Endometrial microvascular endothelial cells (primary cell): ENCODE measurements around the gene NHERF2. TPM values are rescaled to one million over a fixed set of nuclear protein-coding genes. Genes with fewer than 3 reads are reported as not detected.

Experiments used
- in situ Hi-C: cut with HindIII; loops from 2 replicates; pipeline ENCODE4 v1.10.0; 2017; ENCODE audit warnings: low sequenced_read_pairs, low pct_unique_long_range_greater_than_20kb; ENCODE audit errors: inconsistent ontology term
- total RNA-seq: library from RNA; depleted of rRNA; stranded (reverse); fragments of >200 nt; gene quantifications from one replicate; pipeline ENCODE4 v1.2.3, GENCODE V29; 2015; ENCODE audit errors: inconsistent ontology term

The NHERF2 gene
- total RNA-seq, 1 donor from 2014 or later: 194 TPM

GRCh38 chr16:2045965-2046892 is 19.5 kb downstream of the NHERF2 start:
- in situ Hi-C loops: loop anchor here (25.0 kb wide), 1 partner anchor 116 kb away; the partner anchor contains the start of gene TRAF7

- in situ Hi-C loops: loop anchor here (25.0 kb wide), 1 partner anchor 115 kb away; the partner anchor contains the start of gene TRAF7
These were observed 20.2 kb downstream of the NHERF2 start for GRCh38 chr16:2046893-2047329.

- in situ Hi-C loops: loop anchor here (25.0 kb wide), 1 partner anchor 115 kb away; the partner anchor contains the start of gene TRAF7
These were observed 20.8 kb downstream of the NHERF2 start, which contains the start of the genes NTHL1 and TSC2 for GRCh38 chr16:2047330-2048115. Gene NTHL1 (minus strand): TSS chr16:2047834. CDS start chr16:2047823, 11 bp downstream. Gene TSC2 (plus strand): TSS chr16:2047985. CDS start chr16:2048616, 631 bp downstream.

- in situ Hi-C loops: loop anchor here (25.0 kb wide), 1 partner anchor 114 kb away; the partner anchor contains the start of gene TRAF7
These were observed 21.4 kb downstream of the NHERF2 start for GRCh38 chr16:2048116-2048543.

- in situ Hi-C loops: no loop called here
These were observed 26.5 kb downstream of the NHERF2 start for GRCh38 chr16:2053211-2053610.

GRCh38 chr16:2053897-2054296 is 27.2 kb downstream of the NHERF2 start:
- in situ Hi-C loops: no loop called here

- in situ Hi-C loops: no loop called here
These were observed 28.0 kb downstream of the NHERF2 start for GRCh38 chr16:2054543-2055245.

- in situ Hi-C loops: no loop called here
These were observed 29.4 kb downstream of the NHERF2 start for GRCh38 chr16:2056077-2056476.

- in situ Hi-C loops: no loop called here
These were observed 30.1 kb downstream of the NHERF2 start for GRCh38 chr16:2056681-2057407.

- in situ Hi-C loops: no loop called here
These were observed 30.7 kb downstream of the NHERF2 start for GRCh38 chr16:2057438-2057837.

GRCh38 chr16:2058420-2058819 is 31.7 kb downstream of the NHERF2 start:
- in situ Hi-C loops: no loop called here

GRCh38 chr16:2058872-2059271 is 32.2 kb downstream of the NHERF2 start:
- in situ Hi-C loops: no loop called here

- in situ Hi-C loops: no loop called here
These were observed 33.6 kb downstream of the NHERF2 start for GRCh38 chr16:2060346-2060745.

- in situ Hi-C loops: no loop called here
These were observed 34.3 kb downstream of the NHERF2 start for GRCh38 chr16:2061023-2061422.

GRCh38 chr16:2061526-2061925 is 34.8 kb downstream of the NHERF2 start:
- in situ Hi-C loops: no loop called here

- in situ Hi-C loops: no loop called here
These were observed 36.1 kb downstream of the NHERF2 start for GRCh38 chr16:2062801-2063200.

GRCh38 chr16:2063861-2064260 is 37.2 kb downstream of the NHERF2 start:
- in situ Hi-C loops: no loop called here

GRCh38 chr16:2064368-2064945 is 37.8 kb downstream of the NHERF2 start:
- in situ Hi-C loops: no loop called here
